Sigmoid colon (tissue), 4 donors: ENCODE results near the gene KMT2C.

Experiments
- POLR2A ChIP-seq, 2 donors: fragments of 450-650 bp; IDR thresholded peaks; one replicate each; pipeline ENCODE4 v1.6.1; 2016; ENCODE audit warnings: antibody characterized with exemption in 2 of 2, mild to moderate bottlenecking in 2 of 2, moderate library complexity in 2 of 2
- POLR2AphosphoS5 ChIP-seq, 4 donors: sonication (generic); formaldehyde crosslinking; IDR thresholded peaks; one replicate each; pipeline ENCODE4 v1.6.1; 2017; ENCODE audit warnings: antibody characterized with exemption in 4 of 4
- TF ChIP-seq, protein P1 (sequence below), 4 experiments: fragments of 450-650 bp in 3 of 4; fragments of 200-600 bp in 1 of 4; IDR thresholded peaks; one replicate each; pipeline ENCODE4 v1.5.1; 2016 to 2019; ENCODE audit warnings: antibody characterized with exemption in 4 of 4, mild to moderate bottlenecking in 3 of 4, moderate library complexity in 2 of 4

DNA sequence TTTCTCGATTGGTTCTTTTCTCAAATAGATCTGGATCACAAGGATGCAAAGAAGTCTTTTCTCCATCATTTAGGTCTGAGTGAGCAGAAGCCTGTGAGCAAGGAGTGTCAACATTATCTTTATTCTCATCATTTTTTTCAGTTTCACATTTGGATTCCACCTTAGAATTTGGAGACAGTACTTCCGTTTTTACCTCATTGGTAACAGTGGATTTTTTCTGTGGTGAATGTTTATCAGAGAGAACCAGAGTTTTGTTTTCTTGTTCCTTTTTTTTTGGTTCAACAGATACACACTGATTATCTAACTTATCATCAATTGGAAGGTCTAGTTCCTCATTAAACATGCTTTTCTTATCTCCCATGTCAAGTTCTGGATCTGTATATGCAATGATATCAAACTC is 259.0 kb downstream of the KMT2C start:
- TF ChIP-seq, protein P1, sequence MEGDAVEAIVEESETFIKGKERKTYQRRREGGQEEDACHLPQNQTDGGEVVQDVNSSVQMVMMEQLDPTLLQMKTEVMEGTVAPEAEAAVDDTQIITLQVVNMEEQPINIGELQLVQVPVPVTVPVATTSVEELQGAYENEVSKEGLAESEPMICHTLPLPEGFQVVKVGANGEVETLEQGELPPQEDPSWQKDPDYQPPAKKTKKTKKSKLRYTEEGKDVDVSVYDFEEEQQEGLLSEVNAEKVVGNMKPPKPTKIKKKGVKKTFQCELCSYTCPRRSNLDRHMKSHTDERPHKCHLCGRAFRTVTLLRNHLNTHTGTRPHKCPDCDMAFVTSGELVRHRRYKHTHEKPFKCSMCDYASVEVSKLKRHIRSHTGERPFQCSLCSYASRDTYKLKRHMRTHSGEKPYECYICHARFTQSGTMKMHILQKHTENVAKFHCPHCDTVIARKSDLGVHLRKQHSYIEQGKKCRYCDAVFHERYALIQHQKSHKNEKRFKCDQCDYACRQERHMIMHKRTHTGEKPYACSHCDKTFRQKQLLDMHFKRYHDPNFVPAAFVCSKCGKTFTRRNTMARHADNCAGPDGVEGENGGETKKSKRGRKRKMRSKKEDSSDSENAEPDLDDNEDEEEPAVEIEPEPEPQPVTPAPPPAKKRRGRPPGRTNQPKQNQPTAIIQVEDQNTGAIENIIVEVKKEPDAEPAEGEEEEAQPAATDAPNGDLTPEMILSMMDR (IDR thresholded peaks at IDR 0.05) = no peak
- TF ChIP-seq POLR2AphosphoS5 (IDR thresholded peaks at IDR 0.05) (no peak), POLR2A (IDR thresholded peaks at IDR 0.05) (no peak)
